GM12878 (cell line): ENCODE results near the gene ELP2.

Experiments
- BCL11A ChIP-seq: IDR thresholded peaks from 2 replicates; pipeline ENCODE4 v1.6.1; 2011; ENCODE audit warnings: low read depth, low read length
- CTCF ChIP-seq, 3 experiments: IDR thresholded peaks in 2 of 3; conservative IDR thresholded peaks in 1 of 3; 2 replicates each; pipeline ENCODE4 v1.5.1; 2011; ENCODE audit warnings: low read depth in 3 of 3, low read length in 3 of 3, mild to moderate bottlenecking in 3 of 3, control low read depth in 2 of 3, moderate library complexity in 2 of 3, inconsistent platforms in 1 of 3, mixed read lengths in 1 of 3; ENCODE audit not compliant: control insufficient read depth in 2 of 3, insufficient read depth in 1 of 3; ENCODE audit errors: extremely low read depth in 1 of 3
- DPF2 ChIP-seq: fragments of 450-650 bp; IDR thresholded peaks from 2 replicates; pipeline ENCODE4 v1.6.1; 2017; ENCODE audit warnings: mild to moderate bottlenecking
- POLR2A ChIP-seq: IDR thresholded peaks from 2 replicates; pipeline ENCODE4 v1.6.1; 2011; ENCODE audit warnings: low read depth, mild to moderate bottlenecking, low read length
- POLR2AphosphoS5 ChIP-seq: IDR thresholded peaks from 2 replicates; pipeline ENCODE4 v1.6.1; 2011; ENCODE audit warnings: mild to moderate bottlenecking, low read length, inconsistent platforms
- TCF3 ChIP-seq: IDR thresholded peaks from 2 replicates; pipeline ENCODE4 v1.6.1; 2012; ENCODE audit warnings: low read depth, mild to moderate bottlenecking, low read length, borderline replicate concordance; ENCODE audit not compliant: insufficient read depth
- ZBTB4 ChIP-seq: fragments of 450-650 bp; formaldehyde crosslinking; IDR thresholded peaks from 2 replicates; pipeline ENCODE4 v1.4.0; 2022; ENCODE audit warnings: mild to moderate bottlenecking, moderate library complexity

- TF ChIP-seq BCL11A (no peak), DPF2 (no peak), ZBTB4 (CRISPR knock-in tag) (no peak), TCF3 (no peak), POLR2A (no peak), CTCF (IDR thresholded peaks at IDR 0.05 in 2 of 3, conservative IDR thresholded peaks at IDR 0.05 in 1 of 3; ENCODE audit: control insufficient read depth in 2 of 3, extremely low read depth in 1 of 3, insufficient read depth in 1 of 3, low read depth in 3 of 3, low read length in 3 of 3) (no peak), POLR2AphosphoS5 (no peak)
These were observed 41.4 kb upstream of the ELP2 start for GRCh38 chr18:36088256-36088655.
